ENCODE measurements around the gene LRIG2.

GRCh38 chr1:113136476-113136875, 63.5 kb downstream of the LRIG2 start:
- no peak for TF ChIP-seq POLR2A (IDR thresholded peaks at IDR 0.05)
- TF ChIP-seq, protein P1, sequence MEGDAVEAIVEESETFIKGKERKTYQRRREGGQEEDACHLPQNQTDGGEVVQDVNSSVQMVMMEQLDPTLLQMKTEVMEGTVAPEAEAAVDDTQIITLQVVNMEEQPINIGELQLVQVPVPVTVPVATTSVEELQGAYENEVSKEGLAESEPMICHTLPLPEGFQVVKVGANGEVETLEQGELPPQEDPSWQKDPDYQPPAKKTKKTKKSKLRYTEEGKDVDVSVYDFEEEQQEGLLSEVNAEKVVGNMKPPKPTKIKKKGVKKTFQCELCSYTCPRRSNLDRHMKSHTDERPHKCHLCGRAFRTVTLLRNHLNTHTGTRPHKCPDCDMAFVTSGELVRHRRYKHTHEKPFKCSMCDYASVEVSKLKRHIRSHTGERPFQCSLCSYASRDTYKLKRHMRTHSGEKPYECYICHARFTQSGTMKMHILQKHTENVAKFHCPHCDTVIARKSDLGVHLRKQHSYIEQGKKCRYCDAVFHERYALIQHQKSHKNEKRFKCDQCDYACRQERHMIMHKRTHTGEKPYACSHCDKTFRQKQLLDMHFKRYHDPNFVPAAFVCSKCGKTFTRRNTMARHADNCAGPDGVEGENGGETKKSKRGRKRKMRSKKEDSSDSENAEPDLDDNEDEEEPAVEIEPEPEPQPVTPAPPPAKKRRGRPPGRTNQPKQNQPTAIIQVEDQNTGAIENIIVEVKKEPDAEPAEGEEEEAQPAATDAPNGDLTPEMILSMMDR (IDR thresholded peaks at IDR 0.05), result no peak

All from right lobe of liver (tissue), 4 donors.